Measurements from ENCODE around the gene LMAN2.

Gene LMAN2

DNA sequence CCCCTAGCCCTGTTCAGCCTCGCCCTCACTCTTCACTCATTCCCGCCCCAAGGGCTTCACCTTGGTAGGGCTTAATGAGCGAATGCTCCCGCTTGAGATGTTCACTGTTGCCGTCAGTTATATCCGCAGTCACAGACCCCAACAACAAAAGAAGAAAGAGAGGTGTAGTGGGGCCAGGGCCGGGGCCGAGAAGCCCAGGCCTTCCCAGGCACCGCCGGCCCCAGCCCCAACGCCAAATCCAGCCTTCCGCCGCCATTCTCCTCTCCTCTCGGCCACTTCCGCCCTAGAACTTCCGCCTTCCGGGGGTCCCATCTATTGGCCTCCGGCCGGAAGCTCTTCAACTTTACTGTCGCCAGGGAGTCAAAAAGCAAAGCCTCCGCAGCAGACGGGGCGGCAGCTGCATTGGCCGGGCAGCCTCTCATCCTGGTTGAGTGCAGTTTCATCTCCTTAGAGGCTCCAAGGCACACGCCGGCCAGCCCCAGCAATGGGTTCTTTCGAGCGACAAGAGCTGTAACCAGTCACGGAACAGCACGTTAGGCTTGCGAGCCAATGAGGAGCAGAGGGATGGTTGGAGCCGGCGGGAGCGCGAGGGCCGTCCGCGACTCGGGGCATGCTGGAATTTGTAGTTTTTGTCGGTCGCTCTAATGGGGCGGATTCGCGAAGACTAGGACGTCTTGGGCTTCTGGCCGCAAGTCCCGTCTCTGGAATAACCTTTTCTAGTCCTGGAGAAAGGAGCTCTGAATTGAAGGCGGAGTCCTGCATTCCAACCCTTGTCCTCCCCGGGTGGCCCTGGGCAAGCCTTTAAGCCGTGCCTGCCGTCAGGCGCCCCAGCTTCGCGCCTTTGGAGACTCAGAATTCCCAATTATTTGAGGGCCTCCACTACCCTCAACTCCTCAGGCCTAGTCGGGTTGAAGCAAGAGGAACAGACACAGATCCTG, at the start of gene LMAN2:
Gene LMAN2, minus strand, starts transcription at position 277 of the 938 bp plus-strand sequence. Its CDS starts 21 bp downstream, at position 256.
- in situ Hi-C loops (cut with HindIII; ENCODE audit: low sequenced_read_pairs) = no loop called here

DNA sequence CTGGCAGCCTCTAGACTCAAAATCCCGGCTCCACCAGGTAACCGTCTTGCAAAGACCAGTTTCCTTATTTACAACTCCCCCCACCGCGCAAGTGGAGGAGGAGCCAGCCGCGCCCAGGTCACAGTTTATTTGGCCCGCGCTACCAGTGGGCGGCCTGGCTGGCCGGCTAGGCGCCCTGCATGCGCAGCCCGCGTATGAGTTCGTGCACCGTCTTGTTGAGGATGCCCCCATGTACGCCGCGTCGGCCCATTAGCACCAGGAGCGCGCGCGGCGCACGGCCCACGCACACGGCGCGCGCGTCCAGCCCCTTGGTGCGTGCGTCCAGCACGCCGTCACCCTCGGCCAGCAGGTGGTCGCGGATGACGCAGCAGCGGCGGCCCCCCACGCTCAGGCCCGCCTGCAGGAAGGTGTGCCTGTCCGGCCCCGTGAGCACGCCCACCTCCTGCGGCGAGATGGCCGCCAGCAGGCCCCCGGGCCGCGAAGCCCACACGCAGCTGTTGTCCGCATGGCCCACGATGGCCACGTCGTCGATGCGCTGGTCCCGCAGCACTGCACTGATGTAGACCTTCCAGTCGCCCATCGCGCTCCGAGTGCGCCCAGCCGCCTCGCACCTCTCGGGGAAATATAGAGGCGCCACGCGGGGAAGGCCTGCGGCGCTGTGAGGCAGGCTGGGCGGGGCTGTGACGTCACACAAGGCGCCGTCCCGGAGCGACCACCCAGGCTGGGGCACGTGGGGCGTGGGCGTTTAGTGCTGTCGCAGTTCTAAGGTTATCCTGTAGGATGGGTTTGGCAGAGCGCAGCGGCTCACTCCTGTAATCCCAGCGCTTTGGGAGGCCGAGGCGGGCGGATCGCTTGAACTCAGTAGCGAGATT, 48.8 kb upstream of the LMAN2 start, which contains the start of gene PFN3:
Gene PFN3, minus strand, starts transcription at position 665 of the 872 bp plus-strand sequence. Its CDS starts 85 bp downstream, at position 580.
- in situ Hi-C loops (cut with HindIII; ENCODE audit: low sequenced_read_pairs) = no loop called here

DNA sequence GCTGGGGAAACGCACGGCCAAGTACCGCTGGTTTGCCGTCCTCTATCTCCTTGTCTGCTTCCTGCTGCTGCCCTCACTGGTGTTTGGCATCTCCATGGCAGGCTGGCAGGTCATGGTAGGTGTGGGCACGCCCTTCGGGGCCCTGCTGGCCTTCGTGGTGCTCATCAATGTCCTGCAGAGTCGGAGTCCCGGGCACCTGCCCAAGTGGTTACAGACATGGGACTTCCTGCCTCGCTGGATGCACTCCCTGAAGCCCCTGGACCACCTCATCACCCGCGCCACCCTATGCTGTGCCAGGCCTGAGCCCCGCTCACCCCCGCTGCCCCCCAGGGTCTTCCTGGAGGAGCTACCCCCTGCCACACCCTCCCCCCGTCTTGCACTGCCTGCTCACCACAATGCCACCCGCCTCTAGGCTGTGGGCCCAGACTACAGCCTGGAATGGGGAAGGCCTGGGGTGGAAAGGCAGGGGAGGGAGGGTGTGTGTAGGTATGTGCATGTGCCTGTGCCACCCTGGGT, 46.5 kb upstream of the LMAN2 start:
- in situ Hi-C loops (cut with HindIII; ENCODE audit: low sequenced_read_pairs) = no loop called here

DNA sequence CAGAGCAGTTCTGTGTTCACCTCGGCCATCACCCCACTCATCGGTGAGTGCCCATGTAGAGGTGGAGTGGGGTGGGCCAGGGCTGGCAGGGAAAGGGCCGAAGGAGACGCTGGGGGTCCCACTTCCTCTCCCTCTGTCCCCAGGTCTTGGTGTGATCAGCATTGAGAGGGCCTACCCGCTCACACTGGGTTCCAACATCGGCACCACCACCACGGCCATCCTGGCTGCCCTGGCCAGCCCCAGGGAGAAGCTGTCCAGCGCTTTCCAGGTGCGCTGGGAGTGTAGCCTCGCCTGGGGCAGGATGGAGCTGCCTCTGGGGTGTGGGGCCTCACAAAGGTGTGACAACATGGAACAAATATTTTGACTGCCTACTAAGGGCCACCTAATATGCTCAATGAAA, 45.3 kb upstream of the LMAN2 start:
- in situ Hi-C loops (cut with HindIII; ENCODE audit: low sequenced_read_pairs) = no loop called here

DNA sequence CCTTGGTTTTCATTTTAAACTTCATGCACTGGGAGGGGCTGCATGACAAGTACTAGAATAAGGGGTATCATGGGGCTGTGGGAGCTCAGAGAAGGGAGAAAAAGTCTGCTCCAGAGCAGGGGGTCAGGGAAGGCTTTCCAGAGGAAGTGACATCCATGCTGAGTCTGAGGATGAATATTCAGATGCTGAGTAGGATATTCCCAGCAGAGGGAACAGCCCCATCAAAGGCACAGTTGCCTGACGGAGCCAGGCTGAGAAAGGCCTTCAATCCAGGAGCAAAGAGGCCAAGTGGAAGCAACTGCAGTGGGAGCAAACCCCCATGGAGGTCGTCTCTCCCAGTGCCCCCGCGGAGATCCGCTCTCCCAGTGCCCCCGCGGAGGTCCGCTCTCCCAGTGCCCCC, 44.6 kb upstream of the LMAN2 start:
- in situ Hi-C loops (cut with HindIII; ENCODE audit: low sequenced_read_pairs) = no loop called here

GRCh38 chr5:177393990-177394389, 42.5 kb upstream of the LMAN2 start:
- in situ Hi-C loops (cut with HindIII; ENCODE audit: low sequenced_read_pairs) = no loop called here

DNA sequence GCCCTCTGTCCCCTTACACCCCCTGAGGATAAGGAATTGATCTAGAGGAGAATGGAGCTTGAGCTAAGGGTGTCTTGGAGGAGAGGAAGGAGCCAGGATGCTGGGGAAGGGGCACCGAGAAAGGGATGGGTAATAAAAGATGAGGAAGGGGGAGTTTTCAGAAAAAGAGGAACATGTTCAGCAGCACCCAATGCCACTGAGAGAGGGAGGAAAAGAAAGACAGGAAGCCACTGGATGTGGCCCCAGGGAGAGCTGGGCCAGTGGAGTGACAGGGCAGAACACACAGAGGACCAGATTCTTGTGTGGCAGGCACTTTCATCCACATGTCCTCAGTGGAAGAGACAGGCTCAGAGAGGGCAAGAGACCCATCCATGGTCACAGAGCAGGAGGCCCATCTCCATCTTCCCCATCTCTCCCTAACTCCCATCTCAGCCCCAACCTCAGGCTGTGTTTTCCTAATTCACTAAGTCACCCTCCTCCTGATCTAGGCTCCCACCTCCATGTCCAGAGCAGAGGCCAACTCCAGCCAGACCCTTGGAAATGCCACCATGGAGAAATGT, 41.8 kb upstream of the LMAN2 start:
- in situ Hi-C loops (cut with HindIII; ENCODE audit: low sequenced_read_pairs) = no loop called here

GRCh38 chr5:177392765-177393164, 41.3 kb upstream of the LMAN2 start:
- in situ Hi-C loops (cut with HindIII; ENCODE audit: low sequenced_read_pairs) = no loop called here

DNA sequence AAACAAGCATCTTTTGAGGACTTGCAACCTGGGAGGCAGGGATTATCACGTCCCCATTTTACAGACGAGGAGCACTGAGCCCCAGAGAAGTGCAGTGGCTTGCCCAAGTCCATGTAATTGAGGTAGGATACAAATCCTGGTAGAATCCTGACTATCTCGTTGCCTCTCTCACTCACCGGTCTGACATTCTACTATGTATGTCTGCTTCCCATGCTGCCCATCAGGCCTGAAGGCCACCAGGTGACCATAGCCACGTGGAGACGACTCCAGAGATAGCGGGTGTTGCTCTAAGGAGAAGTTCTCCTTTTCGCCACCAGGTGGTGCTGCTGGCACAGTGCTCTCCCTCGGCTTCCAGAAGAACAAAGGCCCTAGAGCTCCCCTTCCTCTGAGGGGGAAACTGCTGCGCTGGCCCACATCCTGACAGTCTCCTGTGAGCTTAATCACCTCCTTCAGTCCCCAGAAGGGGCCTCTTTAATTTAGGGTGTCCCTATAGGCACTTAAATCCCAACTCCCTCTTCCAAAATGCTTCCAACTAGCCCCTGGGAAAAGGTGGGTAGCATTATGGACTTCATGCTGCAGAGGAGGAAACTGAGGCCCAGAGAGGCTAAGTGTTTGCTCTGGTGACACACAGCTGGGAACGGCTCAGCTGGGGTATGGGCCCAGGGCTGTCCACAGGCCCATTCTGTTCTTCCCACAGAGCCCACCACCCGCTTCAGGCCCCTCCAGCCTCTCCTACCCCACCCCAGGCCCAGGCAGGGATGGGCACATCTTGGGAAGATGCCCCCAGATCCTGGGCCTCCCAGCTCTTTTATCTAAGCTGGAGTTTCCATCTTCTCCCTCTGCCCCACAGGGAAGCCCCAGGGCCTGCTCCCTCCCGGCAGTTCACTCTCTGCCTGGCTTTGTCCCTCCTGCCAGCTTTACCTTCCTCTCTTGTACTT, 39.2 kb upstream of the LMAN2 start:
- in situ Hi-C loops (cut with HindIII; ENCODE audit: low sequenced_read_pairs) = no loop called here

GRCh38 chr5:177389241-177390169, 38.0 kb upstream of the LMAN2 start:
- in situ Hi-C loops (cut with HindIII; ENCODE audit: low sequenced_read_pairs) = no loop called here

- in situ Hi-C loops (cut with HindIII; ENCODE audit: low sequenced_read_pairs) = no loop called here
Measured at GRCh38 chr5:177388521-177389052, 37.1 kb upstream of the LMAN2 start.

DNA sequence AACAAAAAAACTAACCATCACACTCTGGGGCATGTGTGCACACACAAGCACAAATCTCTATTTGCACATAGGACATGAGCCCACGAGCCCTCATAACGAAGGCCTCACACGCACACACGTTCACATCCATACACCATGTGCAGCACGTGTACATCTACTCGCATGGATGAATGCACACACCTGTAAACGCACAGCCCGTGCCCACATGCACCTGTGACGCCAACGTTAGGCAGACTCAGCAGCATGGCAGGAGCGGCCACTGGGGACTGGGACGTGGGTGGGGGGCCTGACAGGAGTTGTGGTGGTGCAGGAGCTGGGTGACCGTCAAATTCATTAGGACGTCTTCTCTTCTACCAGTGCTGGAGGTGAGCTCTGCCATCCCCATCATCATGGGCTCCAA, 35.9 kb upstream of the LMAN2 start:
- in situ Hi-C loops (cut with HindIII; ENCODE audit: low sequenced_read_pairs) = no loop called here

DNA sequence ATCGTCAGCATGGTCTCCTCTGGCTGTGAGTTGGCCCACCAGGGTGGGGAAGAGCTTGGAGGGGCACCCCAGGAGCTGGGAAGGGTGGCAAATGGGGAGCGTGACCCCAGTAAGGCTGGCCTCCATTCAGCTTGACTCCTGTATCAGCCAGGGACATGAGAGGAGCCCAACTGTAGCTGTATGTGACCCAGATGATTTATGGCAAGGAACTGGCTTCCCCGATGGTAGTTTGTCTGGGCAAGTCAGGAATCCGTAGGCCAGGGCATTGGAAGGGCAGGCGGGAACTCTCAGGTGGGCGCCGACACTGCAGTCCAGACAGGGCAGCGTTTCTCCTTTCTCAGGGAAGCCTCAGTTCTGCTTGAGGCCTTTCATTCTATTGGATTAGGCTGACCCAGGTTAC, 35.1 kb upstream of the LMAN2 start:
- in situ Hi-C loops (cut with HindIII; ENCODE audit: low sequenced_read_pairs) = no loop called here

- in situ Hi-C loops (cut with HindIII; ENCODE audit: low sequenced_read_pairs) = no loop called here
Measured at GRCh38 chr5:177385720-177386119, 34.3 kb upstream of the LMAN2 start.

DNA sequence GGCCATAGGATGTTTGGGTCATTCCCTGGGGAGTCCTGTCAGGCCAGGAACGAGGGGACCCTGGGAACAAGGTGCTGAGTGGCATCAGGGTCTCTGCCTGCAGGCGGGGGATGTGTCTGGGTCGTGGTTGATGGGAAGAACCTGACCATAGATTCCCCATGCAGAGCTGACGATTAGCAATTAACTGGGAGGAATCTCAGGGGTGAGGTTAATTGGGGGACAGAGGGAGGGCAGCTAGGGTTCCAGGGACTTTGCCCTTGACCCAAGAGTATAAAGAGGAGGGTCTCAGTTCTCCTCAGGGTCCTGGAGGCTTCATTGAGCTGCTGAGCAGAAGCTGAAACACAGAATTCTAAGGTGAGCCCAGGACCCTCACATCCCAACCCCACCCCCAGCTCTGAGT, 32.7 kb upstream of the LMAN2 start, which contains the start of gene SLC34A1:
Gene SLC34A1, plus strand, starts transcription at position 301 of the 400 bp plus-strand sequence. CDS start 1,308 bp downstream, outside the sequence.
- in situ Hi-C loops (cut with HindIII; ENCODE audit: low sequenced_read_pairs) = no loop called here

DNA sequence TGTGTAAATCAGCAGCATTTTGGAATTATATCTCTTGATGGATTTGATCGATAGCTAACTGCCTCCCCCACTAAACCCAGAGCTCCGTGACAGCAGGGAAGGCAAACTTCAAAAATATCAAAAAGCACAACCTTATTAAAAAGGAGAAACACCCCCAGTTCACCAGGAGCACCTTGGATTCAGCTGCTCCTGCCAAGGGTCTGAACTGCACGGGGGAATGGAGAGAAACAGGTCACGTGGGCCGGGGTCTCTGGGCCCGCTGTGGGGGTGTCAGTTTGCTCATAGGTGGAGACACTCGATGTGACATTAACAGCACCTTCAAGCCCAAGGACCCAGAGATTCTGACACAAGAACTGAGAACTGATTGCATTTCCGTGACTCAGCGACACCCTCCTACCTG, 31.7 kb upstream of the LMAN2 start:
- in situ Hi-C loops (cut with HindIII; ENCODE audit: low sequenced_read_pairs) = no loop called here

DNA sequence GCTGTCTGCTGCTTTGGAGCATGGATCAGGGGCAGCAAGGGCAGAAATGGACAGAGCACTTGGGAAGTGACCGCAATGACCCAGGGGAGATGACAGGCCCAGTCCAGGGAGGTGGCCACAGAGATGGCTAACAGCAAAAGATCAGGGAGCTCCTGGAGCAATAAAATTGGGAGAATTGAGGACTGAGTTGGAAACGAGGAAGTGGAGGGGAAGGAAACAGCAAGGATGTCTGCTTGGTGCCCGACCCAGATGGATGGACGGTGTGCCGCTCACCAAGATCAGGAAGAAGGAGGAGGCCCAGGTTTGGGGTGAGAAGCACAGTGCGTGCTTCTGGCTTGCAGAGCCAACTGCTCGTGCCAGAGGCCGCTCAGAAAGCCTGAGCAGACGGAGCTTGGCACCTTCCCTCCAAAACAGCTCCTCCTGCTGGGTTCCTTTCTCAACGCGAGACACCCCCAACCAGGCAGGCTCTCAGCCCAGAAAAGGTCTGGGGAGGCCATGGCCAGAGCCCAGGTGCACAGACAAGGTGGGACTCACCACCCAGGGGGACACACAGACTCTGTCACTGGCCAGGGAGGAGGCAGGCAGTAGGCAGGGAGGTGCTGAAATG, 31.1 kb upstream of the LMAN2 start:
- in situ Hi-C loops (cut with HindIII; ENCODE audit: low sequenced_read_pairs) = no loop called here

GRCh38 chr5:177380805-177381126, 29.3 kb upstream of the LMAN2 start:
- in situ Hi-C loops (cut with HindIII; ENCODE audit: low sequenced_read_pairs) = no loop called here

Measured in DLD1 (cell line).